HepG2 (cell line): ENCODE data around the gene LHX3. TPM values are rescaled to one million over a fixed set of nuclear protein-coding genes. Genes with fewer than 3 reads are reported as not detected.

Experiments
- ATAC-seq: fragments of 200-7000 bp; cut with Tn5 transposase; 3 replicates; pipeline ENCODE4 v1.9.1; 2020; ENCODE audit warnings: mild to moderate bottlenecking, moderate library complexity
- Bru-seq: library from RNA; stranded (reverse); fragments of 400-500 nt; gene quantifications from one replicate; lab custom pipeline; 2021; lab: Mats Ljungman, UMichigan
- BruChase-seq, 2 experiments: library from RNA; stranded (reverse); fragments of 400-500 nt; gene quantifications; one replicate each; lab custom pipeline; 2021; lab: Mats Ljungman, UMichigan
- BruUV-seq: library from RNA; stranded (reverse); fragments of 400-500 nt; replicated peaks from 2 replicates; lab custom pipeline; 2021; lab: Mats Ljungman, UMichigan
- CTCF ChIA-PET: fragments of 300-600 bp; formaldehyde crosslinking; extraction: SDS; loops from one replicate; lab custom pipeline; 2021; ENCODE audit warnings: low total read pairs, inconsistent platforms, low intra/inter-chr PET ratio; lab: Yijun Ruan, JAX
- POLR2A ChIA-PET: fragments of 350-600 bp; sonication (Branson Sonifier 250); formaldehyde crosslinking; loops from one replicate; lab custom pipeline; 2020; ENCODE audit warnings: antibody characterized with exemption, inconsistent platforms; lab: Yijun Ruan, JAX
- DNase-seq: peaks from one replicate; pipeline ENCODE4 v3.0.0-alpha.2; 2015; ENCODE audit warnings: low spot score
- FAIRE-seq: peaks from 3 replicates; lab custom pipeline; 2011; peaks lifted over from hg19 to GRCh38; lab: Jason Lieb, UNC
- H2AFZ ChIP-seq: one replicate; pipeline ENCODE4 v1.6.1; 2011; ENCODE audit warnings: low read length, inconsistent platforms
- H3K27ac ChIP-seq: fragments of 300-600 bp; 3 replicates; pipeline ENCODE4 v1.8.0; 2011; ENCODE audit warnings: mixed run types, mild to moderate bottlenecking, mixed read lengths, low read length, inconsistent platforms; ENCODE audit not compliant: insufficient read depth; ENCODE audit errors: extremely low read length
- H3K27me3 ChIP-seq, 2 experiments: fragments of 200-600 bp in 1 of 2; 2 replicates in 1 of 2; 3 replicates in 1 of 2; pipeline versions ENCODE4 v1.6.0 to v1.8.0; 2011; ENCODE audit warnings: low read length in 2 of 2, mild to moderate bottlenecking in 2 of 2, moderate library complexity in 2 of 2, inconsistent platforms in 1 of 2; ENCODE audit not compliant: insufficient read depth in 2 of 2, control insufficient read depth in 1 of 2
- H3K36me3 ChIP-seq, 2 experiments: fragments of 200-600 bp in 1 of 2; replicated peaks in 1 of 2; 2 replicates in 1 of 2; 3 replicates in 1 of 2; pipeline versions ENCODE4 v1.5.1 to v1.8.0; 2011; ENCODE audit warnings: low read length in 2 of 2, inconsistent platforms in 1 of 2; ENCODE audit not compliant: insufficient read depth in 2 of 2, control insufficient read depth in 1 of 2
- H3K4me1 ChIP-seq: 2 replicates; pipeline ENCODE4 v1.5.1; 2012; ENCODE audit warnings: low read length, inconsistent platforms; ENCODE audit not compliant: insufficient read depth
- H3K4me2 ChIP-seq: 2 replicates; pipeline ENCODE4 v1.6.0; 2011; ENCODE audit warnings: low read depth, low read length, inconsistent platforms
- H3K4me3 ChIP-seq, 3 experiments: fragments of 200-600 bp in 1 of 3; sonication (generic), shearing (Covaris generic) in 1 of 3; replicated peaks in 1 of 3; 2 replicates each; pipeline ENCODE4 v1.5.1; 2011 to 2016; ENCODE audit warnings: low read length in 3 of 3, inconsistent platforms in 2 of 3, low read depth in 2 of 3, mild to moderate bottlenecking in 2 of 3, control low read depth in 1 of 3, mixed read lengths in 1 of 3; ENCODE audit not compliant: insufficient read depth in 1 of 3
- H3K79me2 ChIP-seq: one replicate; pipeline ENCODE4 v1.6.1; 2011; ENCODE audit warnings: low read length, inconsistent platforms; ENCODE audit not compliant: insufficient read depth
- H3K9ac ChIP-seq: 2 replicates; pipeline ENCODE4 v1.6.0; 2011; ENCODE audit warnings: mild to moderate bottlenecking, low read depth, low read length, inconsistent platforms; ENCODE audit not compliant: insufficient read depth
- H3K9me3 ChIP-seq: 2 replicates; pipeline ENCODE4 v1.5.1; 2012; ENCODE audit warnings: mild to moderate bottlenecking, low read length
- H4K20me1 ChIP-seq: 2 replicates; pipeline ENCODE4 v1.6.0; 2011; ENCODE audit warnings: inconsistent platforms, mild to moderate bottlenecking, low read length, moderate library complexity; ENCODE audit not compliant: insufficient read depth
- AHR ChIP-seq: IDR thresholded peaks from 2 replicates; pipeline ENCODE4 v1.6.1; 2018; ENCODE audit warnings: missing genetic modification reagents, missing compliant biosample characterization
- GLI4 ChIP-seq: sonication (generic); formaldehyde crosslinking; IDR thresholded peaks from 2 replicates; pipeline ENCODE4 v1.5.1; 2020; ENCODE audit warnings: missing genetic modification reagents, mild to moderate bottlenecking, moderate library complexity, borderline replicate concordance
- NRL ChIP-seq: sonication (generic); formaldehyde crosslinking; IDR thresholded peaks from 2 replicates; pipeline ENCODE4 v1.5.0; 2020; ENCODE audit warnings: missing genetic modification reagents, mild to moderate bottlenecking, moderate library complexity, borderline replicate concordance
- PATZ1 ChIP-seq: sonication (generic); formaldehyde crosslinking; IDR thresholded peaks from 2 replicates; pipeline ENCODE4 v1.4.0; 2020; ENCODE audit warnings: missing genetic modification reagents
- THAP11 ChIP-seq: IDR thresholded peaks from 2 replicates; pipeline ENCODE4 v1.6.1; 2016; ENCODE audit warnings: missing biosample characterization, missing genetic modification reagents
- THRA ChIP-seq: sonication (generic); formaldehyde crosslinking; IDR thresholded peaks from 2 replicates; pipeline ENCODE4 v1.4.0; 2020; ENCODE audit warnings: missing genetic modification reagents, borderline replicate concordance
- ZFP36 ChIP-seq: fragments of 150-350 bp; IDR thresholded peaks from 2 replicates; pipeline ENCODE4 v1.6.1; 2018; ENCODE audit warnings: borderline replicate concordance, low read length, low read depth; ENCODE audit not compliant: partially characterized antibody
- ZSCAN9 ChIP-seq: IDR thresholded peaks from 2 replicates; pipeline ENCODE4 v1.6.1; 2016; ENCODE audit warnings: borderline replicate concordance
- ZZZ3 ChIP-seq: sonication (generic); formaldehyde crosslinking; IDR thresholded peaks from 2 replicates; pipeline ENCODE4 v1.4.0; 2020; ENCODE audit warnings: missing genetic modification reagents, mild to moderate bottlenecking, borderline replicate concordance
- WGBS: methylation state at CpG from one replicate; pipeline ENCODE4 v1.1.6; 2017; ENCODE audit warnings: low lambda C conversion rate; 5-methylcytosine and 5-hydroxymethylcytosine counted together
- in situ Hi-C: cut with HindIII; loops from 2 replicates; pipeline ENCODE4 v1.10.0; 2017; ENCODE audit warnings: low pct_unique_long_range_greater_than_20kb; ENCODE audit not compliant: extremely low pct_ligation_motif_present
- intact Hi-C: fragments of 100-400 bp; cut with micrococcal nuclease; formaldehyde crosslinking; loops from one replicate; pipeline ENCODE4 v1.10.0; 2022; ENCODE audit not compliant: unreplicated experiment
- long read RNA-seq, 2 experiments: library from RNA in 1 of 2; library from polyadenylated mRNA in 1 of 2; stranded (forward) in 1 of 2; unstranded in 1 of 2; transcript quantifications; one replicate each; pipeline ENCODE4 v2.0.0, GENCODE V29; 2019 to 2022
- polyA minus RNA-seq, 3 experiments: library from RNA; depleted of rRNA, polyadenylated mRNA; stranded (reverse); fragments of >200 nt; gene quantifications; 2 replicates each; pipeline ENCODE4 v1.2.3, GENCODE V29; 2011; ENCODE audit warnings: low replicate concordance in 1 of 3
- polyA plus RNA-seq, 8 experiments: library from polyadenylated mRNA; depleted of rRNA in 3 of 8; stranded (reverse) in 7 of 8; unstranded in 1 of 8; fragments of >200 nt; fragmentation: Illumina TruSeq in 4 of 8; extraction: Trizol in 4 of 8; gene quantifications; 2 replicates each; pipeline versions ENCODE4 v1.2.1 to v1.2.3, GENCODE V29; 2011 to 2016; ENCODE audit warnings: low read depth in 4 of 8, missing spikeins in 1 of 8, mixed read lengths in 1 of 8; ENCODE audit not compliant: insufficient read depth in 1 of 8
- total RNA-seq, 5 experiments: library from RNA; depleted of rRNA; stranded (reverse); fragments of >200 nt; fragmentation: Illumina TruSeq; extraction: Trizol; gene quantifications; 2 replicates each; pipeline ENCODE4 v1.2.3, GENCODE V29; 2016; ENCODE audit warnings: low read depth in 1 of 5

LHX3 gene
- total RNA-seq (2016; rRNA removed; fragmentation: Illumina TruSeq; extraction: Trizol): not detected in 2 replicates
- not detected in 2 replicates for total RNA-seq (2016; cell fraction: cytosol; rRNA removed; fragmentation: Illumina TruSeq; extraction: Trizol; ENCODE audit: low read depth)
- total RNA-seq (2016; cell fraction: insoluble cytoplasmic fraction; rRNA removed; fragmentation: Illumina TruSeq; extraction: Trizol): not detected in 2 replicates
- total RNA-seq (2016; cell fraction: membrane; rRNA removed; fragmentation: Illumina TruSeq; extraction: Trizol): not detected in 2 replicates
- not detected in 2 replicates for total RNA-seq (2016; cell fraction: nucleus; rRNA removed; fragmentation: Illumina TruSeq; extraction: Trizol)
- not detected in 2 replicates for polyA plus RNA-seq (2011; rRNA removed)
- not detected in 2 replicates for polyA plus RNA-seq (2011; cell fraction: cytosol; rRNA removed)
- polyA plus RNA-seq (2011; cell fraction: nucleus; rRNA removed): 0.03 TPM in 1 of 2 replicates, not detected in the other
- polyA plus RNA-seq (2012): not detected in 2 replicates
- not detected in 2 replicates for polyA plus RNA-seq (2016; cell fraction: cytosol; fragmentation: Illumina TruSeq; extraction: Trizol; ENCODE audit: low read depth)
- polyA plus RNA-seq (2016; cell fraction: insoluble cytoplasmic fraction; fragmentation: Illumina TruSeq; extraction: Trizol; ENCODE audit: low read depth): not detected in 2 replicates
- polyA plus RNA-seq (2016; cell fraction: membrane; fragmentation: Illumina TruSeq; extraction: Trizol; ENCODE audit: low read depth): not detected in 2 replicates
- polyA plus RNA-seq (2016; cell fraction: nucleus; fragmentation: Illumina TruSeq; extraction: Trizol; ENCODE audit: insufficient read depth, low read depth): not detected in 2 replicates
- 0.05 TPM in 1 of 2 replicates, not detected in the other for polyA minus RNA-seq (2011; rRNA and poly(A)+ RNA removed; ENCODE audit: low replicate concordance)
- polyA minus RNA-seq (2011; cell fraction: cytosol; rRNA and poly(A)+ RNA removed): not detected in 2 replicates
- polyA minus RNA-seq (2011; cell fraction: nucleus; rRNA and poly(A)+ RNA removed): 0.13 TPM in 1 of 2 replicates, not detected in the other
- Bru-seq, nascent RNA: percentile 21 among the genes with signal in this experiment
- BruChase-seq, experiment 1, labeled RNA remaining after a 6-hour chase: percentile 10 among the genes with signal in this experiment
- BruChase-seq, experiment 2, labeled RNA remaining after a 2-hour chase: percentile 15 among the genes with signal in this experiment
- long read RNA-seq, experiment 1: 0 reads
- long read RNA-seq, experiment 2: 0 reads

- no peak for DNase-seq
- no peak within 1 kb of the TSS for H3K4me3 ChIP-seq
- WGBS: 26% methylated on average over 14 of the region's 70 CpGs
- no peak within 1 kb of the TSS for H2AFZ ChIP-seq
- no TSS peak for BruUV-seq
- CTCF ChIA-PET: no interaction called here
- no peaks in the 10 kb centered on the region for H3K79me2 ChIP-seq
- in situ Hi-C loops: no loop called here
- POLR2A ChIA-PET: no interaction called here
- peaks cover 41% of the 10 kb centered on the region; the same call in 1 of the 2 replicates for H4K20me1 ChIP-seq
- no peak within 1 kb of the TSS for H3K9ac ChIP-seq
- FAIRE-seq: no peak
- peaks cover 6 to 14% of the 10 kb centered on the region in 2 experiments; a peak in 4 of 5 replicates for H3K36me3 ChIP-seq
- H3K9me3 ChIP-seq: no peaks in the 10 kb centered on the region
- intact Hi-C loops: no loop called here
- H3K27me3 ChIP-seq: peaks cover 7 to 36% of the 10 kb centered on the region in 2 experiments; a peak in 4 of 5 replicates
- ATAC-seq: peak; percentile 58
- no peak within 1 kb of the TSS for H3K4me2 ChIP-seq
- H3K4me1 ChIP-seq: peaks cover 12% of the 10 kb centered on the region
- H3K27ac ChIP-seq: no peak within 1 kb of the TSS
- TF ChIP-seq PATZ1 (CRISPR knock-in tag) (peak; percentile 19; the same call in 1 of the 2 replicates), ZSCAN9 (CRISPR knock-in tag) (peak; percentile 58; the same call in 1 of the 2 replicates), GLI4 (no peak), ZZZ3 (no peak), NRL (CRISPR knock-in tag) (no peak), THAP11 (no peak), AHR (CRISPR knock-in tag) (no peak), ZFP36 (no peak), THRA (CRISPR knock-in tag) (peak; percentile 27; the same call in 1 of the 2 replicates)
Measured at GRCh38 chr9:136204838-136205706, at the start of gene LHX3. LHX3 (minus strand) TSS chr9:136205128; CDS start chr9:136205012, 116 bp downstream.
